ENCODE data around the gene MRPS14.

GRCh38 chr1:175033953-175034352, 10.7 kb upstream of the MRPS14 start:
- TF ChIP-seq SMC3 (conservative IDR thresholded peaks at IDR 0.05; ENCODE audit: poor library complexity) (no peak), CTCF (IDR thresholded peaks at IDR 0.05; ENCODE audit: poor library complexity, severe bottlenecking) (no peak), TAF1 (IDR thresholded peaks at IDR 0.05; ENCODE audit: low read depth) (no peak), MXI1 (conservative IDR thresholded peaks at IDR 0.05; ENCODE audit: poor library complexity, severe bottlenecking) (no peak), POLR2AphosphoS5 (IDR thresholded peaks at IDR 0.05) (no peak), REST (IDR thresholded peaks at IDR 0.05; ENCODE audit: borderline replicate concordance) (no peak)

Data from neural cell (in vitro differentiated cells).